Ovary (tissue), 3 donors: ENCODE data around the gene PLCG1.

Experiments used
- CTCF ChIP-seq, 3 donors: fragments of 450-650 bp in 2 of 3; fragments of 200-600 bp in 1 of 3; IDR thresholded peaks; one replicate each; pipeline versions ENCODE4 v1.5.1 to v1.8.0; 2016 to 2022; ENCODE audit warnings: antibody characterized with exemption in 3 of 3, mild to moderate bottlenecking in 1 of 3
- EP300 ChIP-seq: sonication (generic); formaldehyde crosslinking; IDR thresholded peaks from one replicate; pipeline ENCODE4 v1.6.1; 2017; ENCODE audit warnings: antibody characterized with exemption
- POLR2A ChIP-seq: fragments of 450-650 bp; IDR thresholded peaks from one replicate; pipeline ENCODE4 v1.6.1; 2017; ENCODE audit warnings: antibody characterized with exemption, mild to moderate bottlenecking, moderate library complexity
- donor health status: DM: no; HTN: no; CAD: no.

DNA sequence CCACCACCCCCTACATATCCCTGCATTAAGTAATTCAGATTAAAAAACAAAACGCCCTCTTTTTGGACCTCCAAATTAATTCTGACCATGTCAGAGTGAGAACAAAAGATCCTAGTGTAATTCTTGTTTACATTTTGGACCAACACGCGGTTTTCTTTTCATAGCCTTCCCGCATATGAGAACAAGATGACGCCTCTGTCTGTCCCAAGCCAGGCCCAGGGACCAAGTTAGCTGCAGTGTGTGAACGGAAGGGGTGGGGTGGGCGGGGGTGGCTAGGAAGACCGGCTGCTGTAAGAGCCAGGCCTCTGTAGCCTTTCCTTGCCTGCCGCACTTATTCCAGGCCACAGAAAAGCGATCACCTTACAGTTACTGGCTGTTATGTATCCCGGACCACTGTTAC is 68.0 kb downstream of the PLCG1 start:
- TF ChIP-seq CTCF (IDR thresholded peaks at IDR 0.05) = no peak
- TF ChIP-seq POLR2A = no peak
- no peak for TF ChIP-seq EP300
